ENCODE measurements around the gene HHIPL1.

- TF ChIP-seq, protein P1, sequence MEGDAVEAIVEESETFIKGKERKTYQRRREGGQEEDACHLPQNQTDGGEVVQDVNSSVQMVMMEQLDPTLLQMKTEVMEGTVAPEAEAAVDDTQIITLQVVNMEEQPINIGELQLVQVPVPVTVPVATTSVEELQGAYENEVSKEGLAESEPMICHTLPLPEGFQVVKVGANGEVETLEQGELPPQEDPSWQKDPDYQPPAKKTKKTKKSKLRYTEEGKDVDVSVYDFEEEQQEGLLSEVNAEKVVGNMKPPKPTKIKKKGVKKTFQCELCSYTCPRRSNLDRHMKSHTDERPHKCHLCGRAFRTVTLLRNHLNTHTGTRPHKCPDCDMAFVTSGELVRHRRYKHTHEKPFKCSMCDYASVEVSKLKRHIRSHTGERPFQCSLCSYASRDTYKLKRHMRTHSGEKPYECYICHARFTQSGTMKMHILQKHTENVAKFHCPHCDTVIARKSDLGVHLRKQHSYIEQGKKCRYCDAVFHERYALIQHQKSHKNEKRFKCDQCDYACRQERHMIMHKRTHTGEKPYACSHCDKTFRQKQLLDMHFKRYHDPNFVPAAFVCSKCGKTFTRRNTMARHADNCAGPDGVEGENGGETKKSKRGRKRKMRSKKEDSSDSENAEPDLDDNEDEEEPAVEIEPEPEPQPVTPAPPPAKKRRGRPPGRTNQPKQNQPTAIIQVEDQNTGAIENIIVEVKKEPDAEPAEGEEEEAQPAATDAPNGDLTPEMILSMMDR (IDR thresholded peaks at IDR 0.05) = no peak
- no peak for TF ChIP-seq POLR2A (IDR thresholded peaks at IDR 0.05)
Measured at GRCh38 chr14:99722741-99723140, 77.8 kb downstream of the HHIPL1 start.
